NOMO-1 treated with dmso at 0.1 percent for 144 hours (cell line): Measurements from ENCODE around the gene HIPK3.
"Not testable (repeated sequence)": the region's sequence is repeated elsewhere in the genome, so short reads cannot be mapped to it uniquely, and the experiment has no call there.

Experiments
- DNase-seq: peaks from one replicate; lab custom pipeline; 2025; ENCODE audit not compliant: unreplicated experiment; lab: John Stamatoyannopoulos, UW

Gene HIPK3

GRCh38 chr11:33258631-33259205, 1.5 kb downstream of the HIPK3 start:
- no peak for DNase-seq

- DNase-seq, result no peak
These were observed 2.7 kb downstream of the HIPK3 start for GRCh38 chr11:33259869-33260268.

- not testable (repeated sequence) for DNase-seq
These were observed 4.2 kb downstream of the HIPK3 start for GRCh38 chr11:33261350-33261749.

- no peak for DNase-seq
These were observed 4.9 kb downstream of the HIPK3 start for GRCh38 chr11:33262011-33262645.

- DNase-seq, result peak; percentile 32
These were observed 6.4 kb downstream of the HIPK3 start for GRCh38 chr11:33263549-33263948.

GRCh38 chr11:33264926-33265325, 7.7 kb downstream of the HIPK3 start:
- no peak for DNase-seq

- DNase-seq, result no peak
These were observed 9.4 kb downstream of the HIPK3 start for GRCh38 chr11:33266393-33267215.

GRCh38 chr11:33268945-33269540, 11.9 kb downstream of the HIPK3 start:
- no peak for DNase-seq

GRCh38 chr11:33269822-33270221, 12.6 kb downstream of the HIPK3 start:
- DNase-seq, result no peak

GRCh38 chr11:33271059-33271458, 13.9 kb downstream of the HIPK3 start:
- no peak for DNase-seq

- DNase-seq, result no peak
These were observed 15.3 kb downstream of the HIPK3 start for GRCh38 chr11:33272338-33273107.

- DNase-seq, result no peak
These were observed 16.5 kb downstream of the HIPK3 start for GRCh38 chr11:33273656-33274055.

GRCh38 chr11:33280411-33280810, 23.2 kb downstream of the HIPK3 start:
- no peak for DNase-seq

- DNase-seq, result no peak
These were observed 24.6 kb downstream of the HIPK3 start for GRCh38 chr11:33281758-33282157.

- DNase-seq, result no peak
These were observed 27.6 kb downstream of the HIPK3 start for GRCh38 chr11:33284818-33285217.

- DNase-seq, result no peak
These were observed 33.1 kb downstream of the HIPK3 start for GRCh38 chr11:33290319-33290718.

- no peak for DNase-seq
These were observed 34.0 kb downstream of the HIPK3 start for GRCh38 chr11:33291004-33291777.

- no peak for DNase-seq
These were observed 35.1 kb downstream of the HIPK3 start for GRCh38 chr11:33292311-33292710.

- no peak for DNase-seq
These were observed 37.0 kb downstream of the HIPK3 start for GRCh38 chr11:33294224-33294623.

GRCh38 chr11:33294797-33295196, 37.6 kb downstream of the HIPK3 start:
- no peak for DNase-seq
